NCI-H2029 treated with DMSO at 0.1 percent for 48 hours (cell line): ENCODE results near the gene ERAP2.
"Not testable (repeated sequence)": the region's sequence is repeated elsewhere in the genome, so short reads cannot be mapped to it uniquely, and the experiment has no call there.

Experiments
- DNase-seq: peaks from one replicate; lab custom pipeline; 2025; lab: John Stamatoyannopoulos, UW

Gene ERAP2

GRCh38 chr5:96896806-96897205 is 20.5 kb downstream of the ERAP2 start:
- no peak for DNase-seq

GRCh38 chr5:96901384-96901783 is 25.1 kb downstream of the ERAP2 start:
- no peak for DNase-seq

DNA sequence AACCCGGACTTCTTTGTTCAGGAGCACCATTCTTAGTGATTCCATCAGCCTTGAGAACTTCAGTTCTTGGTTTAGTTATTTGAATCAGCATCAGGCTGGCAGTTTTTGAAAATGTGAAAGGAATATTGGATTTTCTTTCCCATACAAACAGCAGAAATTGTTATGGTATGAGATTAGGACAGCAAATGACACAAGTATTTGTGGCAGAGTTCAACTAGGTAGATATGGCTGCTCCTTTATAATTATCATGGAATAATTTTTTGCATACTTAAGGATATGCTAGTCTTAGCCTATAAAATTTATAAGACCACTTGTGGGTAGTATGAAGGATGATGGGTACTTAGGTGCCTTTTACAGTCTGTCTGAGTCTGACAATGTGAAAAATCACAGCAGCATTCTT is 25.5 kb downstream of the ERAP2 start:
- DNase-seq, result no peak

- DNase-seq, result no peak
These were observed 26.6 kb downstream of the ERAP2 start for GRCh38 chr5:96902876-96903275.

- no peak for DNase-seq
These were observed 27.0 kb downstream of the ERAP2 start for GRCh38 chr5:96903300-96903699.

GRCh38 chr5:96904054-96904931 is 28.0 kb downstream of the ERAP2 start:
- no peak for DNase-seq

DNA sequence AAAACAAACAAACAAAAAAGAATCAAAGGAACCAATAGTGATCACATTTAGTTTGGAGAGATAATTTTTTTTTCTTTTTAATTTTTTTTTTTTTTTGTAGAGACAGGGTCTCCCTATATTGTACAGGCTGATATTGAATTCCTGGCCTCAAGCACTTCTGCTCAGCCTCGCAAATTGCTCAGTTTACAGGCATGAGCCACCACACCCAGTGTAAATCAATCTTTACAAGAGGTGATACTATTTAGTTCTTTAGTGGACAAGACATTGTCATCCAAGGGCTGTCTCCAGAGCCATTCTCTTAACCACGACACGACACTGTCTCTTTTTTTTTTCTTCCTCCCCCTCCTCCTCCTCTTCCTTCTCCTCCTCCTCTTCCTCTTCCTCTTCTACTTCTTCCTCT is 29.6 kb downstream of the ERAP2 start:
- DNase-seq, result no peak

- DNase-seq, result no peak
These were observed 32.7 kb downstream of the ERAP2 start for GRCh38 chr5:96909003-96909402.

DNA sequence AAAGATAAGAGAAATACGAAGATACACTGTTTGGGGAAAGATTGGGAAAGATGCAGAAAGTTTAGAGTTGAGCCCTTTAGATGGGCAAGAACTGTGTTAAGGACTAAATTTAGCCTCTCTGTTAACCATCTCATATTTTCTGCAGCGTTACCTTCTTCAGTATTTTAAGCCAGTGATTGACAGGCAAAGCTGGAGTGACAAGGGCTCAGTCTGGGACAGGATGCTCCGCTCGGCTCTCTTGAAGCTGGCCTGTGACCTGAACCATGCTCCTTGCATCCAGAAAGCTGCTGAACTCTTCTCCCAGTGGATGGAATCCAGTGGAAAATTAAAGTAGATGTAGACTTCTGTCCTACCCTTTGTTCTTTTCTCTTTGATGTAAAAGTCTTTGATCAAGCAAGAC is 33.1 kb downstream of the ERAP2 start:
- DNase-seq, result no peak

DNA sequence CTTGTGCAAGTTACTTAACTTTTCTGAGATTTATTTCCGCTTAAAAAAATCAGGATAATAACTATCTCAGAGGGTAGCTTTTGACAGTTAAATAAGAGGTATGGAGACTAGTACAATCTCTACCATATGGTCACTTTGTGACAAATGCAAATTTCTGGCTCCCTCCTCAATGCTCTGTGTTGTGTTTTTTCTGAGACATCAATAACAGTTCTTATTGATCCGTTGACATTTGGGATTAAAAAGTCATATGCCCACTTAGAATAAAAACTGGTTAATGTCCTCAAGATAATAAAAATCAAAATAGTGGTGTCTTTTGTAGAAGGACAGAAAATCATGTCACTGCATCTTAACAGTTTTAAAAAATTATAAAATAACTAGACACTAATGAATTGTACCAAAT is 34.8 kb downstream of the ERAP2 start:
- DNase-seq, result no peak

- DNase-seq, result no peak
These were observed 36.9 kb downstream of the ERAP2 start for GRCh38 chr5:96913233-96913632.

DNA sequence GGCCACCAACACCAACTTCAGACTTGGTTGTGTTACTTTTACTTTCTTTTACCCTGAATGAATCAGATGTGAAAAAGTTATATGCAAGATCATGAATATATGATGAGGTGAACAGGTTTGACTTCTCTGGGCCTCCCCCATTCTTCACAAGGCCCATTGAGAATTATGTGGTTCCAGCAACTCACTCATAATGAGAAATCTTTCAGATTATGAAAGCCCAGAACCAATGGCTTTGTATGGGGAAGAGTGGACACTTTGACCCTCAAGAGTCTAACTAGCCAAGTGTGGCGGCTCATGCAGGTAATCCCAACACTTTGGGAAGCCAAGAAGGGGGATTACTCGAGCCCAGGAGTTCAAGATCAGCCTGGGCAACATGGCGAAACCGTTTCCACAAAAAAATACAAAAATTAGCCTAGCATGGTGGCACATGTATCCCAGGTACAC is 43.5 kb downstream of the ERAP2 start:
- DNase-seq, result no peak

- DNase-seq, result no peak
These were observed 44.5 kb downstream of the ERAP2 start for GRCh38 chr5:96920744-96921355.

- DNase-seq, result no peak
These were observed 46.4 kb downstream of the ERAP2 start for GRCh38 chr5:96922499-96923244.

- DNase-seq, result no peak
These were observed 47.7 kb downstream of the ERAP2 start for GRCh38 chr5:96924016-96924443.

GRCh38 chr5:96926276-96926675 is 50.0 kb downstream of the ERAP2 start:
- DNase-seq, result no peak

DNA sequence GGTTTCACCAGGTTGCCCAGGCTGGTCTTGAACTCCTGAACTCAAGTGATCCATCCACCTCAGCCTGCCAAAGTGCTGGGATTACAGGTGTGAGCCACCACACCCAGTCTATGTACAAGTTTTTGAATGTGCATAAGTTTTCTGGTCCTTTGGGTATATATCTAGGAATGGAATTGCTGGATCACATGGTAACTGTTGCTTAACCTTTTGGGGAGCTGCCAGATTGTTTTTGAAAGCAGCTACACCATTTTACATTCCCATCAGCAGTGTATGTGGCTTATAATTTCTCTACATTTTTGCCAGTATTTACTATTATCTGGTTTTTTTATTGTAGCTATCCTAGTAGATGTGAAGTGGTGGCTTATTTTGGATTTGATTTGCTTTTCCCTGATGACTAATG is 50.7 kb downstream of the ERAP2 start:
- DNase-seq, result no peak

DNA sequence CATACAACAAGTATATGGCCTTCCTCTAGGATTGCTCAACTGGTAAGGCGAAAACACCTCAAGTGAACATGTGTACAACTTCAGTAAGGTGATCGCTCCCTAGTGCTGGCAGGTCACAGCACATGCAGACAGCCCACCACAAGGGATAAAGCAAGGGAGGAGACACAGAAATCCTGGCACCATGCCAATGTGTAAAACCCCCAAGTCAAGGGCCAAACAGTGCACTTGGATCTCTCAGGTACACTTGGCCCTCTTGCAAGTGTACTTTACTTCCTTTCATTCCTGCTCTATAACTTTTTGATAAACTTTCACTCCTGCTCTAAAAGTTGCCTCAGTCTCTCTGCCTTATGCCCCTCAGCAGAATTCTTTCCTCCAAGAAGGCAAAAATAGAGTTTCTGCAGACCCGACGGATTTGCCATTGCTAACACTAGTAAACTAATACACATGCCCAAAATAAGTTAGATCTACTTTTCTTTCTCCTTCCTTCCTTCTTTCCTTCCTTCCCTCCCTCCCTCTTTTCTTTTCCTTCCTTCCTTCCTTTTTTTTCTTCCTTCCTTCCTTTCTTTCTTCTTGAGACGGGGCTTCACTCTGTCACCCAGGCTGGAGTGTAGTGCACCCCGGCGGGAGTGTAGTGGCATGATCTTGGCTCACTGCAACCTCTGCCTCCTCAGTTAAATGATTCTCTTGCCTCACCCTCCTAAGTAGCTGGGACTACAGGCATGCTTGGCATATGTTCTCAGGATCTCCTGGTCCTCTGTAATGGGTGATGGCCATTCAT is 52.8 kb downstream of the ERAP2 start:
- DNase-seq, result no peak

GRCh38 chr5:96930058-96930457 is 53.8 kb downstream of the ERAP2 start:
- DNase-seq, result peak; percentile 35

DNA sequence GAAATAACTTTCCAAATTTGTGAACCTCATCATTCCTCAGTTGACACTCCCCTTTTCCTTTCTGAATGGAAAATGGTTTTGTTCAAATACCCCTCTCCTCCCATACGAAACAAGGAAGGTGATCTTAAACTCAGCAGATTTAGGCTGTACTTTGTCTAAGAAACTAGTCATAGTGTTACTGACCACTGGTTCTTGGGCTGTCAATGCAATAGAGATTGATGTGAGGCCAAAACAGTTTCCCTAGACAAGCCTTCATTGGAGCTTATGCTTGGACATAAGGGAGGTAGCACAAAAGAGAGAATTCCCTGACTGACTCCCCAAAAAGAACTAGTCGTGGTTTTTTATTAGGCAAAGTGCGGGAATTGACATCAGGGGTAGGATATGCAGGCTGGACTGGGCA is 54.3 kb downstream of the ERAP2 start:
- no peak for DNase-seq

DNA sequence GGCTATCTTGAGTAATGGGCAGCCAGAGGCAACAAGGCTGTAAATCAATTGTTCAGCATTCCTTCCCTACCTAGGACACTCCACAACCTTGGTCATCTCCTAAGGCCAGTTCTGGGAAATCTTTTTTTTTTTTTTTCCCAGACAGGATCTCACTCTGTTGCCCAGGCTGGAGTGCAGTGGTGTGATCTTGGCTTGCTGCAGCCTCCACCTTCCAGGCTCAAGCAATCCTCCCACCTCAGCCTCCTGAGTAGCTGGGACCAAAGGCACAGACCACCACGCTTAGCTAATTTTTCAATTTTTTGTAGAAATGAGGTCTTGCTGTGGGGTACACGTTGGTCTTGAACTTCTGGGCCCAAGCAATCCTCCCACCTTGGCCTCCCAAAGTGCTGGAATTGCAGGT is 54.7 kb downstream of the ERAP2 start:
- not testable (repeated sequence) for DNase-seq

DNA sequence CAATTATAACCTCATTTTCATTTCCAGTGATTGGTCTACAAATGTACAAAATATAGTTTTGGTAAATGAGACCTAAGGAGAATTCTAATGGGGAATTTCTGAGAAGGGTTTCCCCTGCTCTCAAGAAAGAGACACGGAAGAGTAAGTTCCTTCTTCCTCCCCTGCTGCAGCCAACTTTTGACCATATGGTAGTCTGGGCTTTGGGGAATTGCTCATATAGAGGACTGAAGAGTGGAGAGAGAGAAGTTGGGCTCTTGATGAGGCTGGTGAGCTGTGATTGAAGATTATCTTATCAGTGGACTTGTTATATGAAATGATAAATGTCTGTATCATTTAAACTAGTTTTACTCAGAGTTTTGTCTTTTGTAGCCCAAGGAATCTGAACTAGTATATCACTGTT is 55.3 kb downstream of the ERAP2 start:
- no peak for DNase-seq
